Liver (tissue), 9 donors: Measurements from ENCODE around the gene MAP4K4. TPM values are rescaled to one million over a fixed set of nuclear protein-coding genes. Genes with fewer than 3 reads are reported as not detected.

Source experiments
- DNase-seq: peaks from one replicate; pipeline ENCODE4 v3.0.0-alpha.2; 2017; ENCODE audit warnings: low spot score
- H3K27ac ChIP-seq, 2 donors: one replicate each; pipeline ENCODE4 v1.7.0; 2013; ENCODE audit warnings: inconsistent platforms in 2 of 2, low read length in 2 of 2, control low read depth in 1 of 2, low read depth in 1 of 2, mild to moderate bottlenecking in 1 of 2
- H3K27me3 ChIP-seq, 4 donors: one replicate each; pipeline versions ENCODE4 v1.6.1 to v1.7.0; 2013; ENCODE audit warnings: low read length in 3 of 4, inconsistent platforms in 1 of 4, mild to moderate bottlenecking in 1 of 4, moderate library complexity in 1 of 4; ENCODE audit not compliant: control insufficient read depth in 4 of 4, insufficient read depth in 4 of 4
- H3K36me3 ChIP-seq, 4 donors: one replicate each; pipeline versions ENCODE4 v1.6.1 to v1.7.0; 2013; ENCODE audit warnings: low read length in 3 of 4, mild to moderate bottlenecking in 3 of 4, low read depth in 1 of 4, moderate library complexity in 1 of 4; ENCODE audit not compliant: control insufficient read depth in 4 of 4, insufficient read depth in 3 of 4
- H3K4me1 ChIP-seq, 4 donors: one replicate each; pipeline versions ENCODE4 v1.6.1 to v1.7.0; 2013; ENCODE audit warnings: low read length in 3 of 4, mild to moderate bottlenecking in 3 of 4, moderate library complexity in 1 of 4; ENCODE audit not compliant: control insufficient read depth in 4 of 4, insufficient read depth in 4 of 4
- H3K4me3 ChIP-seq, 3 donors: one replicate each; pipeline versions ENCODE4 v1.6.1 to v1.7.0; 2013; ENCODE audit warnings: low read length in 3 of 3, control low read depth in 1 of 3, low read depth in 1 of 3, mild to moderate bottlenecking in 1 of 3
- H3K9ac ChIP-seq, 2 donors: one replicate each; pipeline ENCODE4 v1.7.0; 2013; ENCODE audit warnings: low read length in 2 of 2, mild to moderate bottlenecking in 2 of 2, moderate library complexity in 2 of 2, control low read depth in 1 of 2, low read depth in 1 of 2
- H3K9me3 ChIP-seq, 4 donors: one replicate each; pipeline versions ENCODE4 v1.6.1 to v1.7.0; 2013; ENCODE audit warnings: low read length in 3 of 4; ENCODE audit not compliant: control insufficient read depth in 4 of 4
- EGR1 ChIP-seq, 2 donors: IDR thresholded peaks; 2 replicates each; pipeline ENCODE4 v1.6.1; 2016 to 2018; ENCODE audit warnings: antibody characterized with exemption in 2 of 2, low read depth in 2 of 2
- FOXA1 ChIP-seq: IDR thresholded peaks from 2 replicates; pipeline ENCODE4 v1.6.1; 2016; ENCODE audit warnings: antibody characterized with exemption
- FOXA2 ChIP-seq: IDR thresholded peaks from 2 replicates; pipeline ENCODE4 v1.6.1; 2016; ENCODE audit warnings: antibody characterized with exemption
- GABPA ChIP-seq, 2 donors: IDR thresholded peaks in 1 of 2; conservative IDR thresholded peaks in 1 of 2; 2 replicates each; pipeline ENCODE4 v1.6.1; 2016; ENCODE audit warnings: antibody characterized with exemption in 2 of 2, mild to moderate bottlenecking in 1 of 2, moderate library complexity in 1 of 2
- HNF4A ChIP-seq, 2 donors: conservative IDR thresholded peaks; 2 replicates each; pipeline ENCODE4 v1.6.1; 2016; ENCODE audit warnings: antibody characterized with exemption in 2 of 2, mild to moderate bottlenecking in 2 of 2
- HNF4G ChIP-seq: IDR thresholded peaks from 2 replicates; pipeline ENCODE4 v1.6.1; 2016; ENCODE audit warnings: antibody characterized with exemption
- JUND ChIP-seq, 2 donors: IDR thresholded peaks; 2 replicates each; pipeline ENCODE4 v1.6.1; 2016; ENCODE audit warnings: antibody characterized with exemption in 2 of 2
- NR2F2 ChIP-seq: IDR thresholded peaks from 2 replicates; pipeline ENCODE4 v1.6.1; 2016; ENCODE audit warnings: antibody characterized with exemption
- RAD21 ChIP-seq, 2 donors: IDR thresholded peaks; 2 replicates each; pipeline ENCODE4 v1.6.1; 2016; ENCODE audit warnings: antibody characterized with exemption in 2 of 2, mild to moderate bottlenecking in 2 of 2
- RXRA ChIP-seq, 2 donors: IDR thresholded peaks; 2 replicates each; pipeline ENCODE4 v1.6.1; 2017 to 2018; ENCODE audit warnings: antibody characterized with exemption in 2 of 2, mild to moderate bottlenecking in 1 of 2
- SP1 ChIP-seq: IDR thresholded peaks from 2 replicates; pipeline ENCODE4 v1.6.1; 2018; ENCODE audit warnings: antibody characterized with exemption, mild to moderate bottlenecking
- TAF1 ChIP-seq: conservative IDR thresholded peaks from 2 replicates; pipeline ENCODE4 v1.6.1; 2016; ENCODE audit warnings: antibody characterized with exemption, mild to moderate bottlenecking
- YY1 ChIP-seq: IDR thresholded peaks from 2 replicates; pipeline ENCODE4 v1.6.1; 2016; ENCODE audit warnings: antibody characterized with exemption, mild to moderate bottlenecking
- WGBS: extraction: QIAGEN DNeasy Blood & Tissue Kit; methylation state at CpG from one replicate; pipeline ENCODE4 v1.1.7; 2013; 5-methylcytosine and 5-hydroxymethylcytosine counted together
- polyA plus RNA-seq, 2 donors: library from polyadenylated mRNA; stranded (reverse) in 1 of 2; unstranded in 1 of 2; fragments of 200-250 nt in 1 of 2; fragments of >200 nt in 1 of 2; fragmentation: Nextera tagmentation in 1 of 2; extraction: Ambion mirVana in 1 of 2; gene quantifications; one replicate each; pipeline versions ENCODE4 v1.2.1 to v1.2.3, GENCODE V29; 2013 to 2015
- total RNA-seq, 2 donors: library from RNA; depleted of rRNA; stranded (reverse); fragments of >200 nt; gene quantifications; one replicate each; pipeline ENCODE4 v1.2.3, GENCODE V29; 2014
- TF ChIP-seq, protein P1 (sequence below): IDR thresholded peaks from 2 replicates; pipeline ENCODE4 v1.6.1; 2016; ENCODE audit warnings: antibody characterized with exemption
- TF ChIP-seq, protein P2 (sequence below): IDR thresholded peaks from 2 replicates; pipeline ENCODE4 v1.6.1; 2016; ENCODE audit warnings: antibody characterized with exemption
- TF ChIP-seq, protein P3 (sequence below): fragments of 150-350 bp; IDR thresholded peaks from 2 replicates; pipeline ENCODE4 v1.5.1; 2017; ENCODE audit warnings: improper control_type of control experiment, low read depth, low read length; ENCODE audit not compliant: missing input control
- TF ChIP-seq, protein P4 (sequence below): IDR thresholded peaks from 2 replicates; pipeline ENCODE4 v1.6.1; 2016; ENCODE audit warnings: antibody characterized with exemption
- TF ChIP-seq, protein P5 (sequence below): IDR thresholded peaks from 2 replicates; pipeline ENCODE4 v1.6.1; 2016; ENCODE audit warnings: antibody characterized with exemption, mild to moderate bottlenecking
- donor health status: healthy.
- donor health status: healthy.
- donor health status: healthy.
- donor health status: healthy.
- donor health status: healthy.

The MAP4K4 gene
- total and polyA plus RNA-seq, 4 donors, result 9.1 to 40.0 (median 23.6) TPM

DNA sequence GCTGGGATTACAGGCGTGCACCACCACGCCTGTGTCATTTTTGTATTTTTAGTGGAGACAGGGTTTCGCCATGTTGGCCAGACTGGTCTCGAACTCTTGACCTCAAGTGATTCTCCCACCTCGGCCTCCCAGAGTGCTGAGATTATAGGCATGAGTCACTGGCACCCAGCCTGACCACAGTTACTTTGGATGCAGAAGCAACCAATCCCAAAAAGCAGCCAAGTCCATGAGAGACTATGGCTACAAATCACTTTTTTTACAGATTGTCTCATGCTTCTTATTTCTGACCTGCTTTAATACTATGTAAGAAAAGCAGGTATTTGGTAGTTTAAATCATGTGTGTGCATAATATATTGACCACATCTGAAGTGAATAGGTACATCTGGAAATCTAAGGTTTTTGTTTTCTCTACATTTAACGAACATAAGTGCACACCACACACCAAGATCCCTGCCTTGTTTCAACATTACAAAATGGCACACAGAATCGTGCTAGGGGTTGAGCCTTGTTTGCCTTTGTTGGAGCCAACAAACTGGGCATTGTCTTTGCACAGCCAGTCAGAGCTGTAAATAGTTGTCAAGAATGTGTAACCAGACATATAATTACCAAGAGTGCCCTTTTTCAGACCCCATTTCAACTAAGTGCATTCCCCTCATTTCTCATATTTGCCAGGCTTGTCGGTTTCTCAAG, 18.3 kb upstream of the MAP4K4 start:
- Histone ChIP-seq H3K4me3 (no peak overlapping the region), H3K27ac (no peak overlapping the region), H3K27me3 (no peaks in the 10 kb centered on the region), H3K9me3 (no peaks in the 10 kb centered on the region), H3K9ac (no peak overlapping the region), H3K4me1 (no peaks in the 10 kb centered on the region), H3K36me3 (no peaks in the 10 kb centered on the region)
- 93% methylated on average over 8 of the region's 8 CpGs for WGBS
- TF ChIP-seq, protein P1, sequence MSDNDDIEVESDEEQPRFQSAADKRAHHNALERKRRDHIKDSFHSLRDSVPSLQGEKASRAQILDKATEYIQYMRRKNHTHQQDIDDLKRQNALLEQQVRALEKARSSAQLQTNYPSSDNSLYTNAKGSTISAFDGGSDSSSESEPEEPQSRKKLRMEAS, result no peak
- TF ChIP-seq TAF1 (no peak), SP1 (no peak), FOXA1 (no peak), HNF4G (no peak), FOXA2 (no peak), GABPA (IDR thresholded peaks at IDR 0.05 in 1 of 2, conservative IDR thresholded peaks at IDR 0.05 in 1 of 2) (no peak), YY1 (no peak), HNF4A (conservative IDR thresholded peaks at IDR 0.05) (no peak), RXRA (IDR thresholded peaks at IDR 0.05) (no peak), NR2F2 (no peak), EGR1 (IDR thresholded peaks at IDR 0.05; ENCODE audit: low read depth in 2 of 2) (no peak), JUND (IDR thresholded peaks at IDR 0.05) (no peak), RAD21 (IDR thresholded peaks at IDR 0.05) (no peak)
- TF ChIP-seq, protein P2, sequence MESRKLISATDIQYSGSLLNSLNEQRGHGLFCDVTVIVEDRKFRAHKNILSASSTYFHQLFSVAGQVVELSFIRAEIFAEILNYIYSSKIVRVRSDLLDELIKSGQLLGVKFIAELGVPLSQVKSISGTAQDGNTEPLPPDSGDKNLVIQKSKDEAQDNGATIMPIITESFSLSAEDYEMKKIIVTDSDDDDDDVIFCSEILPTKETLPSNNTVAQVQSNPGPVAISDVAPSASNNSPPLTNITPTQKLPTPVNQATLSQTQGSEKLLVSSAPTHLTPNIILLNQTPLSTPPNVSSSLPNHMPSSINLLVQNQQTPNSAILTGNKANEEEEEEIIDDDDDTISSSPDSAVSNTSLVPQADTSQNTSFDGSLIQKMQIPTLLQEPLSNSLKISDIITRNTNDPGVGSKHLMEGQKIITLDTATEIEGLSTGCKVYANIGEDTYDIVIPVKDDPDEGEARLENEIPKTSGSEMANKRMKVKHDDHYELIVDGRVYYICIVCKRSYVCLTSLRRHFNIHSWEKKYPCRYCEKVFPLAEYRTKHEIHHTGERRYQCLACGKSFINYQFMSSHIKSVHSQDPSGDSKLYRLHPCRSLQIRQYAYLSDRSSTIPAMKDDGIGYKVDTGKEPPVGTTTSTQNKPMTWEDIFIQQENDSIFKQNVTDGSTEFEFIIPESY, result no peak
- TF ChIP-seq, protein P3, sequence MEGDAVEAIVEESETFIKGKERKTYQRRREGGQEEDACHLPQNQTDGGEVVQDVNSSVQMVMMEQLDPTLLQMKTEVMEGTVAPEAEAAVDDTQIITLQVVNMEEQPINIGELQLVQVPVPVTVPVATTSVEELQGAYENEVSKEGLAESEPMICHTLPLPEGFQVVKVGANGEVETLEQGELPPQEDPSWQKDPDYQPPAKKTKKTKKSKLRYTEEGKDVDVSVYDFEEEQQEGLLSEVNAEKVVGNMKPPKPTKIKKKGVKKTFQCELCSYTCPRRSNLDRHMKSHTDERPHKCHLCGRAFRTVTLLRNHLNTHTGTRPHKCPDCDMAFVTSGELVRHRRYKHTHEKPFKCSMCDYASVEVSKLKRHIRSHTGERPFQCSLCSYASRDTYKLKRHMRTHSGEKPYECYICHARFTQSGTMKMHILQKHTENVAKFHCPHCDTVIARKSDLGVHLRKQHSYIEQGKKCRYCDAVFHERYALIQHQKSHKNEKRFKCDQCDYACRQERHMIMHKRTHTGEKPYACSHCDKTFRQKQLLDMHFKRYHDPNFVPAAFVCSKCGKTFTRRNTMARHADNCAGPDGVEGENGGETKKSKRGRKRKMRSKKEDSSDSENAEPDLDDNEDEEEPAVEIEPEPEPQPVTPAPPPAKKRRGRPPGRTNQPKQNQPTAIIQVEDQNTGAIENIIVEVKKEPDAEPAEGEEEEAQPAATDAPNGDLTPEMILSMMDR, result no peak
- TF ChIP-seq, protein P4, sequence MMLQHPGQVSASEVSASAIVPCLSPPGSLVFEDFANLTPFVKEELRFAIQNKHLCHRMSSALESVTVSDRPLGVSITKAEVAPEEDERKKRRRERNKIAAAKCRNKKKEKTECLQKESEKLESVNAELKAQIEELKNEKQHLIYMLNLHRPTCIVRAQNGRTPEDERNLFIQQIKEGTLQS, result no peak
- TF ChIP-seq, protein P5, sequence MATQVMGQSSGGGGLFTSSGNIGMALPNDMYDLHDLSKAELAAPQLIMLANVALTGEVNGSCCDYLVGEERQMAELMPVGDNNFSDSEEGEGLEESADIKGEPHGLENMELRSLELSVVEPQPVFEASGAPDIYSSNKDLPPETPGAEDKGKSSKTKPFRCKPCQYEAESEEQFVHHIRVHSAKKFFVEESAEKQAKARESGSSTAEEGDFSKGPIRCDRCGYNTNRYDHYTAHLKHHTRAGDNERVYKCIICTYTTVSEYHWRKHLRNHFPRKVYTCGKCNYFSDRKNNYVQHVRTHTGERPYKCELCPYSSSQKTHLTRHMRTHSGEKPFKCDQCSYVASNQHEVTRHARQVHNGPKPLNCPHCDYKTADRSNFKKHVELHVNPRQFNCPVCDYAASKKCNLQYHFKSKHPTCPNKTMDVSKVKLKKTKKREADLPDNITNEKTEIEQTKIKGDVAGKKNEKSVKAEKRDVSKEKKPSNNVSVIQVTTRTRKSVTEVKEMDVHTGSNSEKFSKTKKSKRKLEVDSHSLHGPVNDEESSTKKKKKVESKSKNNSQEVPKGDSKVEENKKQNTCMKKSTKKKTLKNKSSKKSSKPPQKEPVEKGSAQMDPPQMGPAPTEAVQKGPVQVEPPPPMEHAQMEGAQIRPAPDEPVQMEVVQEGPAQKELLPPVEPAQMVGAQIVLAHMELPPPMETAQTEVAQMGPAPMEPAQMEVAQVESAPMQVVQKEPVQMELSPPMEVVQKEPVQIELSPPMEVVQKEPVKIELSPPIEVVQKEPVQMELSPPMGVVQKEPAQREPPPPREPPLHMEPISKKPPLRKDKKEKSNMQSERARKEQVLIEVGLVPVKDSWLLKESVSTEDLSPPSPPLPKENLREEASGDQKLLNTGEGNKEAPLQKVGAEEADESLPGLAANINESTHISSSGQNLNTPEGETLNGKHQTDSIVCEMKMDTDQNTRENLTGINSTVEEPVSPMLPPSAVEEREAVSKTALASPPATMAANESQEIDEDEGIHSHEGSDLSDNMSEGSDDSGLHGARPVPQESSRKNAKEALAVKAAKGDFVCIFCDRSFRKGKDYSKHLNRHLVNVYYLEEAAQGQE, result no peak
- DNase-seq, result no peak
